Endodermal cell (in vitro differentiated cells): ENCODE data around the gene SCRT2. TPM values are rescaled to one million over a fixed set of nuclear protein-coding genes. Genes with fewer than 3 reads are reported as not detected.
"Not testable (repeated sequence)": the region's sequence is repeated elsewhere in the genome, so short reads cannot be mapped to it uniquely, and the experiment has no call there.

ENCODE experiments used
- DNase-seq: peaks from one replicate; pipeline ENCODE4 v3.0.0-alpha.2; 2017
- H3K27ac ChIP-seq: 2 replicates; pipeline ENCODE4 v1.5.1; 2013; ENCODE audit warnings: mild to moderate bottlenecking, low read depth, low read length, moderate library complexity
- H3K27me3 ChIP-seq: 2 replicates; pipeline ENCODE4 v1.6.1; 2013; ENCODE audit warnings: mild to moderate bottlenecking, low read length, moderate library complexity; ENCODE audit not compliant: insufficient read depth, control insufficient read depth, poor library complexity, severe bottlenecking
- H3K36me3 ChIP-seq: 2 replicates; pipeline ENCODE4 v1.7.0; 2013; ENCODE audit warnings: mild to moderate bottlenecking, low read length, moderate library complexity; ENCODE audit not compliant: control insufficient read depth, insufficient read depth
- H3K4me1 ChIP-seq: one replicate; pipeline ENCODE4 v1.7.0; 2013; ENCODE audit warnings: low read length; ENCODE audit not compliant: control insufficient read depth, insufficient read depth
- H3K4me3 ChIP-seq: 2 replicates; pipeline ENCODE4 v1.5.1; 2013; ENCODE audit warnings: mild to moderate bottlenecking, low read length, moderate library complexity
- H3K9ac ChIP-seq: 2 replicates; pipeline ENCODE4 v1.6.1; 2013; ENCODE audit warnings: mild to moderate bottlenecking, low read length, moderate library complexity; ENCODE audit not compliant: poor library complexity, severe bottlenecking; ENCODE audit errors: extremely low read depth
- H3K9me3 ChIP-seq: 2 replicates; pipeline ENCODE4 v1.6.1; 2013; ENCODE audit warnings: mild to moderate bottlenecking, low read length, moderate library complexity; ENCODE audit not compliant: control insufficient read depth
- H3K27ac Mint-ChIP-seq: 2 replicates; pipeline ENCODE4 v1.8.0; 2020; ENCODE audit warnings: mixed read lengths
- H3K27me3 Mint-ChIP-seq: 2 replicates; pipeline ENCODE4 v1.8.0; 2021; ENCODE audit warnings: mild to moderate bottlenecking, mixed read lengths; ENCODE audit not compliant: insufficient read depth
- H3K36me3 Mint-ChIP-seq: 2 replicates; pipeline ENCODE4 v1.8.0; 2020; ENCODE audit warnings: low read depth, mixed read lengths
- H3K4me1 Mint-ChIP-seq: 2 replicates; pipeline ENCODE4 v1.8.0; 2020; ENCODE audit warnings: mixed read lengths
- H3K4me3 Mint-ChIP-seq: 2 replicates; pipeline ENCODE4 v1.8.0; 2020; ENCODE audit warnings: mild to moderate bottlenecking, moderate library complexity, mixed read lengths
- H3K9me3 Mint-ChIP-seq: 2 replicates; pipeline ENCODE4 v1.8.0; 2020; ENCODE audit warnings: mild to moderate bottlenecking, mixed read lengths
- WGBS, 2 experiments: methylation state at CpG; one replicate each; pipeline versions ENCODE4 v1.1.5 to v1.1.7; 2013; ENCODE audit warnings: missing lambda C conversion rate in 2 of 2, mixed read lengths in 1 of 2; ENCODE audit not compliant: insufficient coverage in 1 of 2, insufficient read length in 1 of 2; 5-methylcytosine and 5-hydroxymethylcytosine counted together
- total RNA-seq, 2 donors: library from RNA; stranded (reverse); fragmentation: NEBNext Ultra II Directional in 1 of 2; extraction: Animal tissue kit (Norgen Biotek cat#: 25700) in 1 of 2; gene quantifications; 2 replicates in 1 of 2; 3 replicates in 1 of 2; pipeline ENCODE4 v1.2.1, GENCODE V29; 2021
- TF ChIP-seq, protein P1 (sequence below): fragments of 200-600 bp; sonication (generic); conservative IDR thresholded peaks from 2 replicates; pipeline ENCODE4 v1.5.0; 2021; ENCODE audit warnings: antibody characterized with exemption, mild to moderate bottlenecking

The SCRT2 gene
- total RNA-seq, 2 donors from 2014 or later: not detected

- Histone ChIP-seq H3K9me3 (no peaks in the 10 kb centered on the region), H3K9ac (no peak overlapping the region), H3K27ac (no peak overlapping the region), H3K4me3 (no peak overlapping the region), H3K27me3 (no peaks in the 10 kb centered on the region), H3K4me1 (peaks cover 3% of the 10 kb centered on the region), H3K36me3 (no peaks in the 10 kb centered on the region)
- Mint-ChIP-seq H3K27ac (no peak overlapping the region), H3K4me1 (peaks cover 7% of the 10 kb centered on the region), H3K4me3 (no peak overlapping the region), H3K36me3 (no peaks in the 10 kb centered on the region), H3K9me3 (no peaks in the 10 kb centered on the region), H3K27me3 (peaks cover 2% of the 10 kb centered on the region)
- DNase-seq: peak; percentile 45
- TF ChIP-seq, protein P1, sequence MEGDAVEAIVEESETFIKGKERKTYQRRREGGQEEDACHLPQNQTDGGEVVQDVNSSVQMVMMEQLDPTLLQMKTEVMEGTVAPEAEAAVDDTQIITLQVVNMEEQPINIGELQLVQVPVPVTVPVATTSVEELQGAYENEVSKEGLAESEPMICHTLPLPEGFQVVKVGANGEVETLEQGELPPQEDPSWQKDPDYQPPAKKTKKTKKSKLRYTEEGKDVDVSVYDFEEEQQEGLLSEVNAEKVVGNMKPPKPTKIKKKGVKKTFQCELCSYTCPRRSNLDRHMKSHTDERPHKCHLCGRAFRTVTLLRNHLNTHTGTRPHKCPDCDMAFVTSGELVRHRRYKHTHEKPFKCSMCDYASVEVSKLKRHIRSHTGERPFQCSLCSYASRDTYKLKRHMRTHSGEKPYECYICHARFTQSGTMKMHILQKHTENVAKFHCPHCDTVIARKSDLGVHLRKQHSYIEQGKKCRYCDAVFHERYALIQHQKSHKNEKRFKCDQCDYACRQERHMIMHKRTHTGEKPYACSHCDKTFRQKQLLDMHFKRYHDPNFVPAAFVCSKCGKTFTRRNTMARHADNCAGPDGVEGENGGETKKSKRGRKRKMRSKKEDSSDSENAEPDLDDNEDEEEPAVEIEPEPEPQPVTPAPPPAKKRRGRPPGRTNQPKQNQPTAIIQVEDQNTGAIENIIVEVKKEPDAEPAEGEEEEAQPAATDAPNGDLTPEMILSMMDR: no peak
- WGBS, 2 experiments: 87 to 88% methylated on average over 6 to 9 of the region's 9 CpGs
Observed at GRCh38 chr20:697826-698225, 22.2 kb upstream of the SCRT2 start.

DNA sequence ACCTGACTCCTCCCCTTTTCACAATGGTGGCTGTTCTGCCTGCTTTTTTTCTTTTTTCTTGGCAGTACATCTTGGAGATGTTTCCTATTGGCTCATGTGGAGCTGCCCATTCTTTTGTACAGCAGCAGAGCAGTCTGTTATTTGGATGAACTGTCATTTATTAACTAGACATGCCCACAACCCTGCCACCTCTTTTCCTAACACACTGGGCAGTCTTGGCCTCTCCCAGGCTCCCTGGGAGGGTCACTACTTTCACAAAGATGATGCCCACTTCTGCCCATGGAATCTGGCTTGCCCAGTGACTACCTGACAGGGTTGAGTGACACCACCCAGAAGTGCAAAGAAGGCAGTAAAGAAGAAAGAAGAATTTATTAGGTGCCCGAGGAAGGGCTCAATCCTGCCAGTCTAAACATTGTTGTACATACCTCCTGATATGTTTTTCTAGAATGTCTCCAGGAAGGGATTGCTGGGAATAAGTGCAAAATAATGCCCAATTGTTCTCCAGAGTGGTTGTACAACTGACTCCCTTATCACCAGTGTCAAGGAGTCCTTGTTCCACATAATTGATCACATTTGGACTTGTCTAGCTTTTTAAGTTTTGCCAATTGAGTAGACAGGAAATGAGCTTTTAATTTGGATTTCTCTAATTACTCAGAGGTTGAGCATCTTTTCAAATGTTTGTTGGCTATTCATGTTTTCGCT lies 19.7 kb upstream of the SCRT2 start:
- Histone ChIP-seq H3K4me1 (peaks cover 3% of the 10 kb centered on the region), H3K9ac (no peak overlapping the region), H3K36me3 (no peaks in the 10 kb centered on the region), H3K27me3 (no peaks in the 10 kb centered on the region), H3K27ac (no peak overlapping the region), H3K4me3 (no peak overlapping the region), H3K9me3 (no peaks in the 10 kb centered on the region)
- Mint-ChIP-seq H3K27ac (no peak overlapping the region), H3K4me1 (peaks cover 13% of the 10 kb centered on the region), H3K36me3 (no peaks in the 10 kb centered on the region), H3K27me3 (peaks cover 2% of the 10 kb centered on the region), H3K4me3 (no peak overlapping the region), H3K9me3 (no peaks in the 10 kb centered on the region)
- DNase-seq: no peak
- TF ChIP-seq, protein P1: no peak
- WGBS, 2 experiments: 90% methylated on average over 2 of the region's 2 CpGs

DNA sequence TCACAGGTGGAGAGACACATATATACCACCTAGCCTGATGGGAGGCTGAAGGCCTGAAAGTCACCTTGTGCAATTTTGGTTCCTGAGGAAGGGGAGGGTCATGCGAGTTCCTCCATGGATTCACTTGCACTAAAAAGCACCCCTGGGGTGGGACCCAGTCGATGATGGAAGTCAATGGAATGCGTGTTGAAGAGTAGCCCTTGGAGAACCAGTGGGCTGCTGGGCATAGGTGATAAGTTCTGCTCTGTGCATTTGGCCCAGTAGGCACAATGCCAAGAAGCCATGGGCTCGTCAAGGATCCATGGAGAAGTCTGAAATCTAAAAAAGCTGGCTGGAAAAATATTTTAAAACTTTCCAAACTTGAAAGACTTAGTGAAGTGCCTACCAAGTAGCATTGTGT lies 18.9 kb upstream of the SCRT2 start:
- 82 to 84% methylated on average over 4 of the region's 4 CpGs for WGBS, 2 experiments
- no peaks in the 10 kb centered on the region for H3K9me3 ChIP-seq
- H3K27me3 Mint-ChIP-seq: peaks cover 2% of the 10 kb centered on the region
- no peak overlapping the region for H3K4me3 Mint-ChIP-seq
- no peak overlapping the region for H3K27ac ChIP-seq
- no peaks in the 10 kb centered on the region for H3K36me3 ChIP-seq
- no peaks in the 10 kb centered on the region for H3K9me3 Mint-ChIP-seq
- no peaks in the 10 kb centered on the region for H3K36me3 Mint-ChIP-seq
- no peaks in the 10 kb centered on the region for H3K4me1 ChIP-seq
- no peak overlapping the region for H3K4me3 ChIP-seq
- H3K27me3 ChIP-seq: no peaks in the 10 kb centered on the region
- no peak overlapping the region for H3K27ac Mint-ChIP-seq
- no peak overlapping the region for H3K9ac ChIP-seq
- TF ChIP-seq, protein P1: no peak
- peaks cover 13% of the 10 kb centered on the region for H3K4me1 Mint-ChIP-seq
- DNase-seq: peak; percentile 29

DNA sequence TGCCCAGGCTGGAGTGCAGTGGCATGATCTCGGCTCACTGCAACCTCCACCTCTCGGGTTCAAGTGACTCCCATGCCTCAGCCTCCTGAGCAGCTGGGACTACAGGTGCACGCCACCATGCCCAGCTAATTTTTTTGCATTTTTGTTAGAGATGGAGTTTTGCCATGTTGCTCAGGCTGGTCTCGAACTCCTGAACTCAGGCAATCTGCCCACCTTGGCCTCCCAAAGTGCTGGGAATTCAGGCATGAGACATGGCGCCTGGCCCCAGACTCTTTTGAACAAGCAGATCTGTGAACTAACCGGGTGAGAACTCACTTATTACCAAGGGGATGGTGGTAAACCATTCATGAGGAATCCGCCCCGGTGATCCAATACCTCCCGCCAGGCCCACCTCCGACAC lies 18.2 kb upstream of the SCRT2 start:
- 93 to 95% methylated on average over 9 to 10 of the region's 10 CpGs for WGBS, 2 experiments
- H3K4me1 ChIP-seq, H3K4me3 ChIP-seq, H3K9me3 Mint-ChIP-seq, H3K27ac Mint-ChIP-seq, H3K27me3 ChIP-seq, H3K27ac ChIP-seq, H3K4me3 Mint-ChIP-seq, H3K9me3 ChIP-seq, H3K36me3 ChIP-seq, H3K36me3 Mint-ChIP-seq, H3K27me3 Mint-ChIP-seq, H3K9ac ChIP-seq: not testable (repeated sequence)
- DNase-seq: peak; percentile 25
- peaks cover 18% of the 10 kb centered on the region for H3K4me1 Mint-ChIP-seq
